Stimulated activated naive B cell treated with anti-CD40 and anti-IgM and Interleukin-4, amounts not matched to agents 10 μg/mL and 1 μg/mL and 100 μg/mL, for 72 hours (primary cell): Measurements from ENCODE around the gene RAB34.
"Not testable (repeated sequence)": the region's sequence is repeated elsewhere in the genome, so short reads cannot be mapped to it uniquely, and the experiment has no call there.

Source experiments
- ATAC-seq, 2 donors: fragments of 150-1000 bp; cut with Tn5 transposase; replicated peaks; 2 replicates each; pipeline ENCODE4 v1.10.0; 2021; ENCODE audit warnings: moderate library complexity in 1 of 2
- DNase-seq: peaks from one replicate; pipeline ENCODE4 v3.0.0; 2021
- H3K27ac Mint-ChIP-seq: one replicate; pipeline ENCODE4 v1.8.0; 2022; ENCODE audit warnings: mild to moderate bottlenecking, mixed read lengths
- H3K27me3 Mint-ChIP-seq, 2 donors: one replicate each; pipeline ENCODE4 v1.8.0; 2022; ENCODE audit warnings: mixed read lengths in 2 of 2
- H3K36me3 Mint-ChIP-seq, 2 donors: one replicate each; pipeline ENCODE4 v1.8.0; 2022; ENCODE audit warnings: mixed read lengths in 2 of 2, mild to moderate bottlenecking in 1 of 2
- H3K4me1 Mint-ChIP-seq, 2 donors: one replicate each; pipeline ENCODE4 v1.8.0; 2022; ENCODE audit warnings: mixed read lengths in 2 of 2, mild to moderate bottlenecking in 1 of 2
- H3K4me3 Mint-ChIP-seq, 2 donors: one replicate each; pipeline ENCODE4 v1.8.0; 2022; ENCODE audit warnings: mild to moderate bottlenecking in 2 of 2, mixed read lengths in 2 of 2, moderate library complexity in 1 of 2
- H3K9me3 Mint-ChIP-seq, 2 donors: one replicate each; pipeline ENCODE4 v1.8.0; 2022; ENCODE audit warnings: mixed read lengths in 2 of 2, mild to moderate bottlenecking in 1 of 2

RAB34 gene

GRCh38 chr17:28740406-28741357 lies 23.0 kb upstream of the RAB34 start:
- DNase-seq (no peak), ATAC-seq (no peak)
- peak overlapping the region; percentile 97 for H3K27ac Mint-ChIP-seq
- peaks cover 54 to 62% of the 10 kb centered on the region in 2 donors for H3K36me3 Mint-ChIP-seq
- H3K4me3 Mint-ChIP-seq: peak overlapping the region; percentile 91 to 95
- H3K27me3 Mint-ChIP-seq: no peaks in the 10 kb centered on the region
- H3K9me3 Mint-ChIP-seq: peaks cover 0 to 4% of the 10 kb centered on the region in 2 donors
- H3K4me1 Mint-ChIP-seq: peaks cover 45 to 84% of the 10 kb centered on the region in 2 donors

- H3K36me3 Mint-ChIP-seq: peaks cover 53 to 62% of the 10 kb centered on the region in 2 donors
- H3K4me1 Mint-ChIP-seq: peaks cover 59 to 93% of the 10 kb centered on the region in 2 donors
- no peaks in the 10 kb centered on the region for H3K27me3 Mint-ChIP-seq
- H3K9me3 Mint-ChIP-seq: peaks cover 0 to 4% of the 10 kb centered on the region in 2 donors
- H3K27ac Mint-ChIP-seq: peak overlapping the region; percentile 98
- ATAC-seq (peak; percentile 61 to 62), DNase-seq (peak; percentile 91)
- peak overlapping the region; percentile 85 for H3K4me3 Mint-ChIP-seq
Measured at GRCh38 chr17:28738680-28739384, 21.2 kb upstream of the RAB34 start.

- Mint-ChIP-seq H3K4me1 (peaks cover 63 to 96% of the 10 kb centered on the region in 2 donors), H3K27ac (peak overlapping the region; percentile 98)
Measured at GRCh38 chr17:28737770-28738679, 20.4 kb upstream of the RAB34 start.

GRCh38 chr17:28737316-28737715 lies 19.6 kb upstream of the RAB34 start:
- peaks cover 0 to 4% of the 10 kb centered on the region in 2 donors for H3K9me3 Mint-ChIP-seq
- ATAC-seq: no peak
- H3K4me3 Mint-ChIP-seq: peak overlapping the region; percentile 85
- H3K27ac Mint-ChIP-seq: peak overlapping the region; percentile 98
- peaks cover 53 to 59% of the 10 kb centered on the region in 2 donors for H3K36me3 Mint-ChIP-seq
- no peaks in the 10 kb centered on the region for H3K27me3 Mint-ChIP-seq
- no peak for DNase-seq
- peaks cover 64 to 96% of the 10 kb centered on the region in 2 donors for H3K4me1 Mint-ChIP-seq

More at GRCh38 chr17:28737770-28738679, 20.4 kb upstream of the RAB34 start:
- no peaks in the 10 kb centered on the region for H3K27me3 Mint-ChIP-seq
- ATAC-seq: peak; percentile 74 to 77
- peak; percentile 89 for DNase-seq
- H3K9me3 Mint-ChIP-seq: peaks cover 0 to 4% of the 10 kb centered on the region in 2 donors
- peak overlapping the region; percentile 85 for H3K4me3 Mint-ChIP-seq
- peaks cover 55 to 61% of the 10 kb centered on the region in 2 donors for H3K36me3 Mint-ChIP-seq

GRCh38 chr17:28735913-28736769 lies 18.5 kb upstream of the RAB34 start:
- Mint-ChIP-seq H3K4me1 (peaks cover 56 to 93% of the 10 kb centered on the region in 2 donors), H3K36me3 (peaks cover 48 to 50% of the 10 kb centered on the region in 2 donors)
- not testable (repeated sequence) for H3K27ac Mint-ChIP-seq, DNase-seq, ATAC-seq, H3K27me3 Mint-ChIP-seq, H3K4me3 Mint-ChIP-seq, H3K9me3 Mint-ChIP-seq

- Mint-ChIP-seq H3K9me3 (peaks cover 0 to 4% of the 10 kb centered on the region in 2 donors), H3K36me3 (peaks cover 40 to 41% of the 10 kb centered on the region in 2 donors), H3K27me3 (no peaks in the 10 kb centered on the region), H3K4me1 (peaks cover 48 to 85% of the 10 kb centered on the region in 2 donors), H3K4me3 (no peak overlapping the region), H3K27ac (peak overlapping the region; percentile 62)
- no peak for DNase-seq
- no peak for ATAC-seq
Measured at GRCh38 chr17:28735242-28735722, 17.6 kb upstream of the RAB34 start.

- peaks cover 0 to 3% of the 10 kb centered on the region in 2 donors for H3K9me3 Mint-ChIP-seq
- H3K36me3 Mint-ChIP-seq: peaks cover 36 to 40% of the 10 kb centered on the region in 2 donors
- DNase-seq (no peak), ATAC-seq (no peak)
- peak overlapping the region; percentile 85 for H3K27ac Mint-ChIP-seq
- no peaks in the 10 kb centered on the region for H3K27me3 Mint-ChIP-seq
- H3K4me1 Mint-ChIP-seq: peaks cover 48 to 81% of the 10 kb centered on the region in 2 donors
- no peak overlapping the region for H3K4me3 Mint-ChIP-seq
Measured at GRCh38 chr17:28734712-28735241, 17.1 kb upstream of the RAB34 start.

- no peaks in the 10 kb centered on the region for H3K27me3 Mint-ChIP-seq
- DNase-seq: no peak
- H3K4me1 Mint-ChIP-seq: peaks cover 47 to 78% of the 10 kb centered on the region in 2 donors
- no peak overlapping the region for H3K4me3 Mint-ChIP-seq
- ATAC-seq: no peak
- peaks cover 0 to 2% of the 10 kb centered on the region in 2 donors for H3K9me3 Mint-ChIP-seq
- H3K36me3 Mint-ChIP-seq: peaks cover 31 to 32% of the 10 kb centered on the region in 2 donors
- H3K27ac Mint-ChIP-seq: no peak overlapping the region
Measured at GRCh38 chr17:28733346-28733745, 15.7 kb upstream of the RAB34 start.

GRCh38 chr17:28729950-28730330 lies 12.3 kb upstream of the RAB34 start:
- H3K4me1 Mint-ChIP-seq: peaks cover 41 to 76% of the 10 kb centered on the region in 2 donors
- H3K27ac Mint-ChIP-seq: no peak overlapping the region
- peaks cover 17 to 28% of the 10 kb centered on the region in 2 donors for H3K36me3 Mint-ChIP-seq
- peaks cover 0 to 2% of the 10 kb centered on the region in 2 donors for H3K9me3 Mint-ChIP-seq
- no peaks in the 10 kb centered on the region for H3K27me3 Mint-ChIP-seq
- no peak for ATAC-seq
- no peak for DNase-seq
- peak overlapping the region; percentile 40 to 98 for H3K4me3 Mint-ChIP-seq

GRCh38 chr17:28728364-28729200 lies 10.9 kb upstream of the RAB34 start, which contains the start of gene NEK8:
Gene NEK8, plus strand, starts transcription at chr17:28728788. Its CDS starts 26 bp downstream, at chr17:28728814.
- no peaks in the 10 kb centered on the region for H3K27me3 Mint-ChIP-seq
- DNase-seq (peak; percentile 97), ATAC-seq (peak; percentile 48 to 55)
- peak within 1 kb of the TSS; percentile 98 to 99 for H3K4me3 Mint-ChIP-seq
- H3K4me1 Mint-ChIP-seq: peaks cover 43 to 76% of the 10 kb centered on the region in 2 donors
- peaks cover 0 to 2% of the 10 kb centered on the region in 2 donors for H3K9me3 Mint-ChIP-seq
- H3K36me3 Mint-ChIP-seq: peaks cover 20 to 32% of the 10 kb centered on the region in 2 donors
- H3K27ac Mint-ChIP-seq: peak within 1 kb of the TSS; percentile 97

GRCh38 chr17:28726627-28727491 lies 9.2 kb upstream of the RAB34 start:
- Mint-ChIP-seq H3K27me3 (no peaks in the 10 kb centered on the region), H3K27ac (peak overlapping the region; percentile 97), H3K9me3 (peaks cover 0 to 2% of the 10 kb centered on the region in 2 donors), H3K4me1 (peaks cover 47 to 73% of the 10 kb centered on the region in 2 donors), H3K4me3 (peak overlapping the region; percentile 98 to 99), H3K36me3 (peaks cover 26 to 47% of the 10 kb centered on the region in 2 donors)
- peak; percentile 36 to 40 for ATAC-seq
- peak; percentile 94 for DNase-seq
